Endothelial cell (in vitro differentiated cells): ENCODE results near the gene NFATC1. TPM values are rescaled to one million over a fixed set of nuclear protein-coding genes. Genes with fewer than 3 reads are reported as not detected.
A peak's percentile ranks its signal among the peaks of the same experiment; 100 is the strongest.

ENCODE experiments used
- DNase-seq: peaks from one replicate; pipeline ENCODE4 v3.0.0; 2021; ENCODE audit warnings: low spot score
- H3K27ac Mint-ChIP-seq: one replicate; pipeline ENCODE4 v1.8.0; 2021; ENCODE audit warnings: mixed read lengths, inconsistent platforms; ENCODE audit not compliant: unreplicated experiment
- H3K27me3 Mint-ChIP-seq: one replicate; pipeline ENCODE4 v1.8.0; 2021; ENCODE audit warnings: mild to moderate bottlenecking, moderate library complexity, mixed read lengths, inconsistent platforms; ENCODE audit not compliant: unreplicated experiment
- H3K36me3 Mint-ChIP-seq: one replicate; pipeline ENCODE4 v1.8.0; 2021; ENCODE audit warnings: mild to moderate bottlenecking, low read depth, mixed read lengths, inconsistent platforms; ENCODE audit not compliant: unreplicated experiment
- H3K4me1 Mint-ChIP-seq: one replicate; pipeline ENCODE4 v1.8.0; 2021; ENCODE audit warnings: mild to moderate bottlenecking, mixed read lengths, inconsistent platforms; ENCODE audit not compliant: unreplicated experiment
- H3K4me3 Mint-ChIP-seq: one replicate; pipeline ENCODE4 v1.8.0; 2021; ENCODE audit warnings: mild to moderate bottlenecking, mixed read lengths, inconsistent platforms; ENCODE audit not compliant: unreplicated experiment
- H3K9me3 Mint-ChIP-seq: one replicate; pipeline ENCODE4 v1.8.0; 2021; ENCODE audit warnings: mixed read lengths, inconsistent platforms; ENCODE audit not compliant: unreplicated experiment
- total RNA-seq: library from RNA; stranded (reverse); fragmentation: NEBNext Ultra II Directional; extraction: Animal tissue kit (Norgen Biotek cat#: 25700); gene quantifications from one replicate; pipeline ENCODE4 v1.2.1, GENCODE V29; 2021; ENCODE audit not compliant: unreplicated experiment
- TF ChIP-seq, protein P1 (sequence below): fragments of 200-600 bp; sonication (generic); IDR thresholded peaks from one replicate; pipeline ENCODE4 v1.5.0; 2021; ENCODE audit warnings: antibody characterized with exemption; ENCODE audit not compliant: unreplicated experiment

Gene NFATC1
- total RNA-seq, 1 donor from 2014 or later, result 40.6 TPM

DNA sequence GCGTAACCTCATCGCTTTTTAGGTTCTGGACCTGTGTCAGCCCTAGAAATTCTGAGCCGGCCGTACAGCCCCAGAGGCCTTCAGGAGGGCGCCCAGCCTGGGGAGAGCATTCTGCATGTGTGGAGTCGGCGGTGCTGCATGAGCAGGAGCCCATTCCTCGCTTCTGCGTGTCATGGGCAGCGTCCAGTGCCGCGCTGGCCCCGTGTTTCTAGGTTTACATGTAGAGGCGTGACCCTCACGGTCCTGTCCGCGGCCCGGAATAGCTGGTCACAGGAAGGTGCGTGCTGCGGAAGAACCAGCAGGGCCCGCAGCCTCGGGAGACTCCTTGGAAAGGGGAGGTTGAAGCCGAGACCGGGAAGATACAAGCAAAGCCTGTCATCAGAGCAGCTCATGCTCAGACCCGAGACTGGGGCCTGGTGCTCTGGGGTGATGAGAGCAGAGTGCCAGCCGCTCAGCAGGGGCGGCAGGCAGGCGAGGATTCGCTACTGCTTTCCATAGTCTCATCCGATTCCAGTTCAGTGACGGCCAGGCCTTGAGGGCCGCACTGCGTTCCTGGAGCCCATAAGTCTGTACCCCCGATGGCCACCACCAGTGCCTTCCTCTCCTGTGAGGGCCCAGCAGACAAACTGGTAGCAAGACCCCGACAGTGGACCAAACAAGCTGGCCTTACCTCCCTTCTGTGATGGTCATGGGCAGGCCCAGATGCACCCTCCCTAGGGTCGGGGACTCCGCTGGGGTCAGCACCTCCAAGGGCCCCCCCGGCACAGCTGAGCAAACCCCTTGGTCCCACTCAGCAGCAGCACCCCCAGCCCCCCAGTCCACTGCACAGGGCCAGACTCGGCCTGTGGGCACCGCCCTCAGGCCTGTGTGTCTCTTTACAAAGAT, 15.6 kb upstream of the NFATC1 start:
- Mint-ChIP-seq H3K27me3 (peaks cover 7% of the 10 kb centered on the region), H3K9me3 (no peaks in the 10 kb centered on the region), H3K4me1 (no peaks in the 10 kb centered on the region), H3K4me3 (no peak overlapping the region), H3K36me3 (peaks cover 8% of the 10 kb centered on the region), H3K27ac (no peak overlapping the region)
- DNase-seq, result no peak
- TF ChIP-seq, protein P1, sequence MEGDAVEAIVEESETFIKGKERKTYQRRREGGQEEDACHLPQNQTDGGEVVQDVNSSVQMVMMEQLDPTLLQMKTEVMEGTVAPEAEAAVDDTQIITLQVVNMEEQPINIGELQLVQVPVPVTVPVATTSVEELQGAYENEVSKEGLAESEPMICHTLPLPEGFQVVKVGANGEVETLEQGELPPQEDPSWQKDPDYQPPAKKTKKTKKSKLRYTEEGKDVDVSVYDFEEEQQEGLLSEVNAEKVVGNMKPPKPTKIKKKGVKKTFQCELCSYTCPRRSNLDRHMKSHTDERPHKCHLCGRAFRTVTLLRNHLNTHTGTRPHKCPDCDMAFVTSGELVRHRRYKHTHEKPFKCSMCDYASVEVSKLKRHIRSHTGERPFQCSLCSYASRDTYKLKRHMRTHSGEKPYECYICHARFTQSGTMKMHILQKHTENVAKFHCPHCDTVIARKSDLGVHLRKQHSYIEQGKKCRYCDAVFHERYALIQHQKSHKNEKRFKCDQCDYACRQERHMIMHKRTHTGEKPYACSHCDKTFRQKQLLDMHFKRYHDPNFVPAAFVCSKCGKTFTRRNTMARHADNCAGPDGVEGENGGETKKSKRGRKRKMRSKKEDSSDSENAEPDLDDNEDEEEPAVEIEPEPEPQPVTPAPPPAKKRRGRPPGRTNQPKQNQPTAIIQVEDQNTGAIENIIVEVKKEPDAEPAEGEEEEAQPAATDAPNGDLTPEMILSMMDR, result no peak

DNA sequence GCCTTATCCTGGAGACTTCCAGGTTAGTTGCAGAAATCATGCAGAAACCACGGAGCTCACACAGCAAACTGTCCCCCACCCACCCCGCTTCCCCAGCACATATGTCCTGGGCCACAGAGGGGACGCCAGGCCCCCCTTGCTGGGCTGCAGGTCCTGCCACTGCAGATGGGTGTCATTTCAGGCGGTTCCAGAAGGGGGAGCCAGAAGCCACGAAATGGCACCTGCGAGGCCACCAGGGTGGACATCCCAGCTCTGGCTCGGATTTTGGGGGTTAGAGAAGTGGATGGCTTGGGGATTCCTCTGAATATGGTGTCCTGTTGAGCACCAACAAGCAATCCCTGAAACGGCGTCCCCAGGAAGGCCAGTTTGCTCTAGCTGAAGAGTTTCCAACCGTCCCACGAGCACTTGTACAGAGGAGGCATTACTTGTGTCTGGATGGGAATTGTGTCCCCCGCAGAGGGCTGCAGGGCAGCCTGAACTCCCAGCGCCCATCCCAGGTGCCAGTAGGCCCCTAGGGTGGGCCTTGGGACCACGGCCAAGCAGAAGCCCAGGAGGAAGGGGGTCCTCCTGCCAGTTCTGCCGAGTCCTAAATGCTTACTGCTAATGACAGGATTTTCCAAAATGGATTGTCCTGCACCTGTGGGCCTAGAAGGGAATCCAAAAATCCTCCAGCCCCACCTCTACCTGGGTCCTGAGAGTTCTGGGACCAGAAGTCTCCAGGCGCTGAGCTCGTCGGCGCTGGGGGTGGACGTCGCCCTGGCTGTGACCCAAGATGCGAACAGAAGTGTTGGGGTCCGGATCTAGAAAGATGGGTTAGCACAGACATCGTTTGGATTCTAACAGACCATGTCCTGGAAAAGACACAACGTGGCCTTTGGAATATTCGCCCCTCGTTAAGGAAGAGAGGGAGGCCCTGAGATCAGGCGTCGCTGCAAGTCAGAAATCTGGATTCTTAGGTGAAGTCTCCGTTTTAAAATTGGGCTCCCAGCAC, 14.6 kb upstream of the NFATC1 start:
- Mint-ChIP-seq H3K27me3 (peaks cover 7% of the 10 kb centered on the region), H3K27ac (no peak overlapping the region), H3K36me3 (peaks cover 1% of the 10 kb centered on the region), H3K9me3 (no peaks in the 10 kb centered on the region), H3K4me3 (no peak overlapping the region), H3K4me1 (no peaks in the 10 kb centered on the region)
- DNase-seq, result peak; percentile 88
- TF ChIP-seq, protein P1, result peak; percentile 83

DNA sequence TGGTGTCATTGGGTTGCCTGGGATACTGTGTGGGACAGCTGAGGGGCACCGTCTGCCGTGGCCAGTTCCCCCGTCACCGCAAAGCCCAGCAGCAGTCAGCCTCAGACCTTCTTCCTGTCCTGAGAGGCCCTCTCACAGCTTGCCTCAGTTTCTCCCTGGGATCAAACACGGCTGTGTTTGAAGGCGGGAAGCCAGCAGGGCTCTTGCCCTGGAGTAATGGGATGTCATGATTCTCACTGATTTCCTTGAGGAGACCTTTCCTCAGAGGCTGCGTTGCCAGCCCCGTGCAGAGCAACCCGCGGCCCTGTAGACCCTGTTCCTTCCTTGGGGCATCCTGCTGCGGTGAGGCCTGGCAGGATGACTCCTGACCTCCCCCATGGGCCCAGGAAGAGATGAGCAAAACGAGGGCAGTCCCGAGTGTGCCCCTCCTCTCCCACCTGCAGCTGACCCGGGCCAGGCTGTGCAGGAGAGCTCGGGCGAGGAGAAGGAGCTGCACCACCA, 13.9 kb upstream of the NFATC1 start:
- Mint-ChIP-seq H3K4me3 (no peak overlapping the region), H3K27me3 (peaks cover 7% of the 10 kb centered on the region), H3K36me3 (no peaks in the 10 kb centered on the region), H3K27ac (no peak overlapping the region), H3K9me3 (no peaks in the 10 kb centered on the region), H3K4me1 (no peaks in the 10 kb centered on the region)
- DNase-seq, result no peak
- TF ChIP-seq, protein P1, result no peak

DNA sequence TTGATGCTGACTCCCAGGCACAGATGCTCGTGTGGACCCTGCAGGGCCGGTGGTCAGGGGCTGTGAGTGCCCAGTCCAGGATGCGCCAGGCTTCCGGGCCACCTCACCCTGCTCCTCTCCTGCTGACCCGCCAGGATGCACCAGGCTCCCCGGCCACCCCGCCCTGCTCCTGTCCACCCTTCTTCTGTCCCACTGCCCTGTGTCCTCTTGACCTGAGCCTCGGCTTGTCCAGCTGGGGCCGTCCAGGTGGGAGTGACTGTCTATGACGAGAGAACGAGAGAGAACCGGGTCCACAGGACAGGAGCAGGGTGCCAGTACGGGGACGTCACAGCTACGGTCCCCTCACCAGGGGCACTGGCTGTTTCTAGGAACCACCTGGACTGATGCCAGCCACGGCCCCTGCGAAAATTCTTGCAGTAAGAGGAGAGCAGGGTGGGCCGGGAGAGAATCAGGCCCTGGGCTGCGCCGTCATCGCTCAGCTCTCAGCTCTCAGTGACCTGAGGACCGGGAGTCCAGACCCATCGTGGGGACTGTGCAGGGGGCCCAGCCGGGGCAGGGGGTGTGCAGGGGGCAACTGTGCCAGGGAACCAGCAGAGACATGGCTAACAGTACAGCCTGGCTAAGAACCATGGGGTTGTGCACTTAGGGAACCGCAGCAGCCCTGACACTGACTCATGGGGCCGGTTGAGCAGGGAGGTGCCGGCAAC, 12.9 kb upstream of the NFATC1 start:
- TF ChIP-seq, protein P1, result no peak
- peaks cover 7% of the 10 kb centered on the region for H3K27me3 Mint-ChIP-seq
- no peaks in the 10 kb centered on the region for H3K9me3 Mint-ChIP-seq

More for the DNA sequence above, 12.9 kb upstream of the NFATC1 start:
- no peak overlapping the region for H3K4me3 Mint-ChIP-seq
- no peak overlapping the region for H3K27ac Mint-ChIP-seq
- DNase-seq, result no peak
- peaks cover 6% of the 10 kb centered on the region for H3K4me1 Mint-ChIP-seq
- H3K36me3 Mint-ChIP-seq, result peaks cover 4% of the 10 kb centered on the region
